ENCODE measurements around the gene AUH.

GRCh38 chr9:91206806-91207205, 154.9 kb downstream of the AUH start:
- no peak for TF ChIP-seq GATA2 (IDR thresholded peaks at IDR 0.05; ENCODE audit: low read depth, low read length)
- no peak for TF ChIP-seq GATA3 (IDR thresholded peaks at IDR 0.05; ENCODE audit: low read depth, low read length)
